Ecto neural progenitor cell (in vitro differentiated cells): ENCODE results near the gene RUBCN.
"Not testable (repeated sequence)": the region's sequence is repeated elsewhere in the genome, so short reads cannot be mapped to it uniquely, and the experiment has no call there.

Experiments used
- DNase-seq: peaks from one replicate; pipeline ENCODE4 v3.0.0-alpha.2; 2018; ENCODE audit warnings: low spot score

Gene RUBCN

DNA sequence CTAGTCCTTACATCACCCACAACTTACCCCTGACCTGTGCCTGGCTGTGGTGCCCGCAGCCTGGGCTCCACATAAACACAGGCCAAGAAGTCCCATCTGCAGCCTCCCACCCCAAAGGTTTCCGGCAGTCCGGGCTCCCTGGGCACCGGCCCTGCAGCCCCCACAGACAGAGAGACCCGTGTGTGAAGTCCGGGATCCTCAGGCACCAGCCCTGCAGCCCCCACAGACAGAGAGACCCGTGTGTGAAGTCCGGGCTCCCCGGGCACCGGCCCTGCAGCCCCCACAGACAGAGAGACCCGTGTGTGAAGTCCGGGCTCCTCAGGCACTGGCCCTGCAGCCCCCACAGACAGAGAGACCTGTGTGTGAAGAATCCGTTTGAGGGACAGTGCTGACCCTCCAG is 78.0 kb downstream of the RUBCN start:
- not testable (repeated sequence) for DNase-seq

DNA sequence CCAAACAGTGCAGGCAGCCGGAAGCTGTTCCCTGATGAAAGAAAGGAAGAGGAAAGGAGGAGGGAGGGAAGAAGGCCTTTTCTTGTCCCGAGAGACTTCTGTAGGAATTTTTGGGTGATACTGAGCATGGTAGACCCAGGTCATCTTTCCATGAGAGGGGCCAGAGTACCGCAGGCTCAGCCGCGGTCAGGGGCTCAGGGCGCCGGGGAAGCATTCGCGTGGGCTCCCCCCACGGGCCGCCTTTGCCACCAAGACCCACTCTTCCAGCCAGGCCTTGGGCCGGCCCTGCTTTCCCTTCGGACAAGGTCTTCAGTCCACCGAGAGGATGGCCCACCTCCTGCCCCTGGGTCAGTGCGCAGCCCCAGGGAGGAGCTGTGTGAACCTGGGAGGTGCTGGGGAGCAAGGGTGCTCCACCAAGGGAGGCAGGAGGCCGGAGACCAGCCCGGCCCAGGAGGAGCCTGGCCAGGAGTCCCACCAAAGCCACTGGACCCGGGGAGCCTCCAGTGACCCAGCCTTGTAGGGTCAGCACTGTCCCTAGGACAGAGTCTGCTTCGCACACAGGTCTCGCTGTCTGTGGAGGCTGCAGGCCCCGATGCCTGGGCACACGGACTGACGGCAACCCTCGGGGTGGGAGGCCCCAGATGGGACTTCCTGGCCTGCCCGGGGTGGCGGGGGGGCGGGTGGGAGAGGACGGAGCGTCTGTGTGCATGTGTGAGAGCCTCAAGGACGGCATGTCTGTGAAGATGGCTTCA is 79.0 kb downstream of the RUBCN start:
- not testable (repeated sequence) for DNase-seq

- not testable (repeated sequence) for DNase-seq
Observed at GRCh38 chr3:197656960-197657359, 79.7 kb downstream of the RUBCN start.

DNA sequence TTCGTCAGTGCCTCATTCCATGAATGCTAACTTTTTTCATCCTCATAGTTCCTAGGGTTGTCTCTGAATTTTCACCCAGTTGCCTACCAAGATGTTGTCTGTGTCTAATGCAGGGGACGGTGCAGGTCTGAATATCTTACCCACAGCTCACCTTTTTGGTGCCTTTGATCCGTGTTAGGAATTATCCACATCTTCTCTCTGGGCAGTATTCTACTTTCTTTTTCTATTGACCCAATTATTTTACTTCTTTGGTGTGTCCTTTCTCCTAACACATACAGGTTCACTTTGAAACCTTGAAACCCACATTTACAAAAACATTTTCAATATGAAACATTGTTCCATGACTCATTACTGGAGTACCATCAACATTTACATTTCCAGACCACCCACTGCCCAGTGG is 80.6 kb downstream of the RUBCN start:
- not testable (repeated sequence) for DNase-seq

DNA sequence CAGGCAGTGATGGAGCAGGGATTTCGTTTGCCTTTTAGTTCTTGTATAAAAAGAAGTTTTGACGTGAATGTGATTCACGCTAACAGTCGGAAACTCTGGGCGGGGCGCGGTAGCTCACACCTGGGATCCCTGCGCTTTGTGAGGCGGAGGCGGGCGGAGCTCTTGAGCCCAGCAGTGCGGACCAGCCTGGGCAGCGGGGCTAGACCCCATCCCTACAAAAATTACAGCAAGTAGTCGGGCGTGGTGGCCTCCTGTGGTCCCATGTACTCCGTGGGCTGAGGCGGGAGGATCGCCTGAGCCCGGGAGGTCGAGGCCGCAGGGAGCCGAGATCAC is 81.7 kb downstream of the RUBCN start:
- DNase-seq: not testable (repeated sequence)

- peak; percentile 62 for DNase-seq
Observed at GRCh38 chr3:197654090-197654997, 82.4 kb downstream of the RUBCN start.

GRCh38 chr3:197652860-197653259 is 83.8 kb downstream of the RUBCN start:
- not testable (repeated sequence) for DNase-seq

DNA sequence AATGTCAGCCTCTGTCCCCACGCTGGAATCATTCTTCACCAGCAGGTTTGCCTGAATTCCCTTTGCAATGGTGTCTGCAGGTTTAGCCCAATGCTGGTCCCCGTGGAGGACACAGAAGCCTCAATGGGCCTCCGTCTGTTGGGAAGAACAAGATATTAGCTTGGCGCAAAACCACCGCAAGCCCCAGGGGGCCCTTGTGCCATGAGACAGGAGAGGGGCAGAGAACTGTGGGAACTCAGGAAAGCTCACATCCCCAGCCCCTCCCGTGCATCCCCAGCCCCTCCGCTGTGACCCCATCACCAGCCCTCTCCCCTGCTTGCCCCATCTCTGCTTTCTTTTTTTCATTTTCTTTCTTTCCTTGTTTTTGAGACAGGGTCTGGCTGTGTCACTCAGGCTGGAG is 89.1 kb downstream of the RUBCN start:
- DNase-seq: not testable (repeated sequence)

DNA sequence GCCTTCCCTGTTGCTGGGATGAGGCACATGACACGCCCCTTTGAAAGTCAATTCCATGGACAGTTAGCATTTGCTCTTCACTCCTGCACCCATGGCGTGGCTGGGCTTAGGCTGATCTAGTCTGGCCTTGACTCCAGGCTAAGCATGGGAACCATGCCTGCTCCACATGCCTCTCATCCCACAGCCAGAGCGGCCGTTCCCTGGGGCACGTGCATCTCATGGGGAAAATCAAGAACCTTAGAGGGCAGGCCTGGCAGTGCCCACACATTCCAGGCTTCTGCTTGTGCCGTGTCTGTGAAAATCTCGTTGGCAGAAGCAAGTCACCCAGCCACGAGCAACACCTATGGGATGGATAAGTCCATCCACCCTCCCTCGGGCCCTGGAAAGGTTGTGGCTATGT is 89.5 kb downstream of the RUBCN start:
- not testable (repeated sequence) for DNase-seq

DNA sequence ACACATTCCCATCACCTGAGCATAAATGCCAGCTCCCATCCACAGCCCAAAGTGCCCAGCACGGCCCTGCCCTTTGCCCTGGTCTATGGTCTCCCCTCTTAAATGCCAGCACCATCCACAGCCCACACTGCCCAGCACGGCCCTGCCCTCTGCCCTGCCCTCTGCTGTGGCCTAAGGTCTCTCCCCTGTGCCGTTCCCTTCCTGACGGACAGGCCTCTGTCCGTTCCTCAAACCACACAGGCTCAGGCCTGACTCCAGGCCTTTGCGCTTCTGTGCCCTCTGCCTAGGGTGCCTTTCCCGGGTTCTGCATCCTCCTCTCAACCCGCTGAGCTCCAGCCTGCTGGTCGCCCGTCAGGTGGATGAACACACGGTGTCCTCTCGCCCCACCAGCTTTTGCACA is 90.4 kb downstream of the RUBCN start:
- not testable (repeated sequence) for DNase-seq

- DNase-seq: not testable (repeated sequence)
Observed at GRCh38 chr3:197637556-197637955, 99.1 kb downstream of the RUBCN start.

DNA sequence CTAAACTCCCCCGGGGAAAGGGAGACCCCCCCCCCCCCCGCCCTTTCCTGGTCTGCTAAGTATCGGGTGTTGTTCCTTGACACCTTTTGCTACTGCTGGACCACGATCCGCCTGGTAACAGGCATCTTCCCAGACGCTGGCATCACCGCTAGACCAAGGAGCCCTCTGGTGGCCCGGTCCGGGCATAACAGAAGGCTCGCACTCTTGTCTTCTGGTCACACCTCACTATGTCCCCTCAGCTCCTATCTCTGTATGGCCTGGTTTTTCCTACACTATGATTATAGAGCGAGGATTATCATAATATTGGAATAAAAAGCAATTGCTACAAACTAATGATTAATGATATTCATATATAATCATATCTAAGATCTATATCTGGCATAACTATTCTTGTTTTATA is 104.7 kb downstream of the RUBCN start:
- not testable (repeated sequence) for DNase-seq

GRCh38 chr3:197630766-197631165 is 105.9 kb downstream of the RUBCN start:
- not testable (repeated sequence) for DNase-seq

DNA sequence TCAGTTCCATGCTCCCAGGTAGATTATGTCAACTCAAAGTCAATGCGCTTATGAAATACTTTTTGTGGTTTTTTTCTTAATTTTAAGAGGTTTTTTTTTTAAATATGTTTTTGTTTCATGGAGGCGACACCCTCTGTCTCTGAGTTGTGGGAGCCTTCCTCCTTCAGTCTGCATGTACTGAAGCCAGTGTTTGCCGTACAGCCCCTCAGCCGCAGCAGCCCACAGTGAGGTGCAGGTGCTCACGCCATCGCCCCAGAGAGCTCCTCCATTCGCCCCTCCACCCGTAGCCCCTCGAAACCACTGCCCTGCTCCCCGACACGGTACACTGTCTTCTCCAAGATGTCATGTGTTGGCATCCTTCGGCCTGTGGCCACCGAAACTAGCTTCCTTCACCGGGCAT is 107.4 kb downstream of the RUBCN start:
- not testable (repeated sequence) for DNase-seq

DNA sequence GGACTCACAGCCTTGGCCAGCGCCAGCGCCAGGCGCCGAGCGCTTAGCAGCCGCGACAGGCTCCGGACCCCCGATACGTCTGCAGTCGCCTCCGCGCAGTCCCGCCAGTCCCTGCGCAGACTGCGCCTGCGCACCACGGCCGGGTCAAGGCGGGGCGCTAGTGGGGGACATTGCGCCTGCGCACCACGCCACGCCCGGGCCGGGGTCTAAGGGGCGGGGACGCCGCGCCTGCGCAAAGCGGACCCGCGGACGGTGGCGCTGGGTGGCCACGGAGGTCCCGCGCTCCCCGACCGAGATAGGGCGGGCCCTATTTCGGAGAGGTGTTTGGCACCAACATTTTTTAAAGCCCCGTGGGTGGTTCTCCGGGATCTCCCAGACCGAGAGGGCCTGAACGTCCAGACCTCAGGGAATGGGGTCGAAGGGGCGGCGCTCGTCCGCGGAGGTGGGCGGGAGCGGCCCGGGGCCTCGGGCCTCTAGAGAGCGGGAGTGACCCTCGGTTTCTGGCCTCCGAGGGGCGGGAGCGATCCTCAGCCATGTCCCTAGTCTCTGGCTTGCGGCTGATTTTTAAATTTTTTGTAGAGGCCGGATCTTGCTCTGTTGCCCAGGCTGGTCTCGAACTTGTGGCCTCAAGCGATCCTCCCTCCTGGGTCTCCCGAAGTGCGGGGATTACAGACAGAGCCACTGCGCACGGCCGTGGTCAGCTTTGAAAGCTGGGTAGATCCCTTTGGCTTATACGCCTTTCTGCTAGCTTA is 108.8 kb downstream of the RUBCN start:
- peak; percentile 94 for DNase-seq

- DNase-seq: not testable (repeated sequence)
Observed at GRCh38 chr3:197627158-197627771, 109.4 kb downstream of the RUBCN start.

- not testable (repeated sequence) for DNase-seq
Observed at GRCh38 chr3:197626404-197627157, 110.1 kb downstream of the RUBCN start.

- not testable (repeated sequence) for DNase-seq
Observed at GRCh38 chr3:197621478-197621877, 115.2 kb downstream of the RUBCN start.
